Measurements from ENCODE around the gene PRKN. TPM values are rescaled to one million over a fixed set of nuclear protein-coding genes. Genes with fewer than 3 reads are reported as not detected.

The PRKN gene
- total RNA-seq, 1 donor from 2014 or later, result 7.9 TPM

- DNase-seq (ENCODE audit: low spot score), result peak; percentile 13
These were observed 990.7 kb downstream of the PRKN start for GRCh38 chr6:161736781-161737292.

- DNase-seq (ENCODE audit: low spot score), result no peak
These were observed 991.2 kb downstream of the PRKN start for GRCh38 chr6:161736326-161736725.

DNA sequence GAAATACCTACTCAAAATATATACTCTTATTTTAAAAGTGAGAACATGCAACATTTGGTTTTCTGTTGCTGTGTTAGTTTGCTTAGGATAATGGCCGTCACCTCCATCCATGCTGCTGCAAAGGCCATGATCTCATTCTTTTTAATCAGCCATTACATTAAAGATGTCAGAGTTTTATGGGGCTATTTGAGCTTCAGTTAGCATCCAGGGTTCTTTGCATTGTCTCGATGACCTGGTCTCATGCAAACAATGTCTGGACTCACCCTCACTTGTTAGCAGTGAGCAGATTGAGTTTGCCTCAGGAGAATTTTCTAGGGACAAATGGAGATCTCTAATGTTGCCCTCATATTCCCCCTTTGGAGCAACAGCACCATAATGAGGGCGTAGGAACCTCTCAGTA, 995.0 kb downstream of the PRKN start:
- no peak for DNase-seq (ENCODE audit: low spot score)

DNA sequence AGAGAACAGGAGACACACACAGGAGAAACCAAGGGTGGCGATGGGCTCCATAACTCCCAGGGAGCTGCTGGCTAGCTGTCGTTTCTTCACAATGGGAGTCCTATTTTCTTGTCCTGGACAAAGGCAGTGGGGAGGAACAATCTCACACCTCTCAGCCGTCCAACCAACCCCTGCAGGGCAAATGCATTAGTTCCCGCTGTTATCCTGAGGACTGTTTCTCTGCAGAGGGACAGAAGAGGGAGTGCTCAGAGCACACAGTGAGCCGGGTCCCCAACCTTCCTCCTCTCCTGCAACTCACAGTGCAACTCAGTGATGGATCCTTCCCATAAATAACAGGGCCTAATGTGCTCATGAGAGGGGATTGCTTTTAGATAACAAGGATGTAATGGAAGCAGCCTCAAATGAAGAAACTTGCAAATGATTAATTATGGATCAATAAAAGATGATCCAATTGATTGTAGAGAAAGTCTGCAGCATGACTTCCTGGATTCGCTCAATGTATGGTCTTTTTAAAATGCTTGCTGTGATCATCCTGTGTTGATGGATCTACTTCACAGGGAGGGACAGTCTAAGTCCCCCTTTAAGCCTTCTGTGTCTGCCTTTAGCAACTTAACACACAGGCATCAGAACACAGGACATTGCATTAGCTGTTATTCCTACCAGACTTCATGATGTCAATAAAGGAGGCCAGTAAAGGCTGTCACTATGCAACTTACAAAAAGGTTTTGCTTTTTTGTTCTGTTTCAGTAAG, 1000.3 kb downstream of the PRKN start:
- no peak for DNase-seq (ENCODE audit: low spot score)

DNA sequence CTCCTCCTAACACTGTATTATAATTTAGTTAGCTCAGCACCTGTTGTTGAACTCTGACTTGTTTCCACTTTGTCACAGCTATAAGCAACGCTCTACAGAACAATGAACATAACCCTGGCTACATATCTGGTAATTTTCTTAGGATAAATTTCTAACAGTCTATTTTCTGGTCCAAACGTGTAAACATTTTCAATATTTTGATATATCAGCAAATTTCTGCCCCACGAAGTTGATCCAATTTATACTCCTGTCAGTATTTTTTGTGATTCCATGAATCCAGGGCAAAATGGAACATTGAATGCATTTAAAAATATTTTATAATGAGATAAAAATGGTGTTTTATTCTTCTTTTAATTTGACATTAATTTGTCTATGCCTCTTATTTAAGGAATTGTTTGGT, 1005.2 kb downstream of the PRKN start:
- no peak for DNase-seq (ENCODE audit: low spot score)

DNA sequence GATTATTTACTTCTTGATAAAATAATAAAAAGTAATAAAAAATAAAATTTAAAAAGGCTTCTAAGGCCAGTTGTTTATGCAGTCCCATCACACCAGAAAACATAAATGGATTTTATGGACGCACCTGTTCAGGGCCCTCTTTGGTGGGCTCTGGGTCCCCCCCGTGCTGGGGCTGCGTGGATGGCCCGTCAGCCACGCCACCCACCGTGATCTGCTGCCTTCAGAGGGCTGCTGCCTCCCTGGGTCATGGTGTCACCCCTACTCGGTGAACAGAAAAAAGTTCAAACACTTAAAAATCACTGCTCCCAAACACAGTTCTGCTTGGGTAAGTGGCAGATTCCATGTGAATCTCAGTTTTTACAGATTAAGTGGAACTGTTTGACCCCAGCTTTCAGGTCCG, 1006.1 kb downstream of the PRKN start:
- DNase-seq (ENCODE audit: low spot score), result no peak

DNA sequence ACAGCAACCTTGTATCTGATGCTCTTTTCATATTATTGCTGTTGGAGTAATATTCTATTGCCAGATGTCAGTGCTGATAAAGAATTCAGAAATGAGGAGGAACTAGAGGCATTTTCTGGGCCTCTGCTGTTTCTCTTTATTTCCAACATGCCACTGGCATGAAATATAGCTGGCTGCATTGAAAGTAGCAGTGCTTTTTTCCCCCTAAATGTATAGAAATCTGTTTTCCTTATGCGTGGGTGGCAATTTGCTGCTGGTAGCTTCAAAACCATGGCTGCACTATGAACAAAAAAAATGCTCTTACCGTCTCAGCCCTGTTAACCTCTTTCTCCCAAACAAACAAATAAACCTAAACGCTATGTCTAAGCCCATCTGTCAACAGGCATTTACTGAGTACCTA, 1011.4 kb downstream of the PRKN start:
- no peak for DNase-seq (ENCODE audit: low spot score)

DNA sequence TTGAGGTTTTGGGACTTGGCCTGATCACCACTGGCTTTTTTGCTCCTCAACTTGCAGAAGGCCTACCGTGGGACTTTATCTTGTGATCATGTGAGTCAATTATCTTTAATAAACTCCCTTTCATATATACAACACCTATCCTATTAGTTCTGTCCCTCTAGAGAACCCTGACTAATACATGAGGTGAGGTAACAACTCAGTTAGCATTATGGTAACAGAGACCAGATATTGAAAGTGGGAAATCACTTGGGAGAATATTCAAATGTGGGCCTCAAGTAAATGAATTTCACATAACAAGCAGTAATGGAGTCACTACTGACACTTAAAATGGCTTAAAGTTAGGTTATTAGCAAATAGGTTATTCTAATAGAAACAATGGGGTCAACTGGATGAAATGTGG, 1015.6 kb downstream of the PRKN start:
- no peak for DNase-seq (ENCODE audit: low spot score)

DNA sequence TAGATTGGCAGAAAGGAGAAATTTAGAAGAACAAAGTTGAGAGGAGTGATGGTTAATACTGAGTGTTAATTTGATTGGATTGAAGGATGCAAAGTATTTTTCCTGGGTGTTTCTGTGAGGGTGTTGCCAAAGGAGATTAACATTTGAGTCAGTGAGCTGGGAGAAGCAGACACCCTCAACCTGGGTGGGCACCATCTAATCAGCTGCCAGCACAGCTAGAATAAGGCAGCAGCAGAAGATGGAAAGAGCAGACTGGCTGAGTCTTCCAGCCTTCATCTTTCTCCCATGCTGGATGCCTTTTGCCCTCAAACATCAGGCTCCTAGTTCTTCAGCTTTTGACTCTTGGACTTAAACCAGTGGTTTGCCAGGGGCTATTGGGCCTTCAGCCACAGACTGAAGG, 1016.1 kb downstream of the PRKN start:
- no peak for DNase-seq (ENCODE audit: low spot score)

GRCh38 chr6:161710698-161711097, 1016.9 kb downstream of the PRKN start:
- no peak for DNase-seq (ENCODE audit: low spot score)

DNA sequence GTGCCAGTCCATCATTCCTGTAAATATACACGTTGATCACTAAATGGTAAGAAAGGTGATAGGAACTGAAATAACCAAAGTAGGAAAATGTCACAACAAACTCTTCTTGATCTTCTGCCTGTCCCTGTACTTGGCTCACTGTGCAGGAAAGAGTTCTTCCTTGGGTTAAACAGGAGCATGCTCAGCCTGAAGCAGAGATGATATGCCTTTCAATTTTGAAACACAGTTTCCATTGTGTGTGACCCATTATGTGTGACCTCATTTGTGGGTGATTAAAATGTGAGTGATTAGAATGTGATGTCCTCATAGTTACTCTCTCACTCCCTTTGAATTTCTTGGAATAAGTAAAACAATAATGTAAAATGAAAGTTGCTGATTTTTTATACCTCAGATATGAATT, 1026.5 kb downstream of the PRKN start:
- no peak for DNase-seq (ENCODE audit: low spot score)

DNA sequence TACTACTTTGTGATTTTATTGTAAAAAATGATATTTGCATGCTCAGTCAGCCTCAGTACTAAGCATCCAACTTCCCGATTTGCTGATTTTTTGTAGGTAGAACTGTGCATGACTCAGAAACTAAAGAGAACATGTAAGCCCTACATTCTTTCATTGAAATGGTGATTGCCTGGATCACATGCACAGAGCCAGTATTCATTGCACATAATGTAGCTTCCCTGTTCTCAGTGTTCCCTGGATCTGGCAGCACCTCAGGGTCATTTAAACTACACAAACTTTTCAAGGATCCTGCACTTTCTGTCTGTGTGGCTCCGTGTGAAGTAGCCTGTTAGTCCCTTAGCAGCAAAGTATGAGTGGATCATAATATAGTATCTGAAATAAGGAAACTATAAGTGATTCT, 1030.8 kb downstream of the PRKN start:
- DNase-seq (ENCODE audit: low spot score), result peak; percentile 26

DNA sequence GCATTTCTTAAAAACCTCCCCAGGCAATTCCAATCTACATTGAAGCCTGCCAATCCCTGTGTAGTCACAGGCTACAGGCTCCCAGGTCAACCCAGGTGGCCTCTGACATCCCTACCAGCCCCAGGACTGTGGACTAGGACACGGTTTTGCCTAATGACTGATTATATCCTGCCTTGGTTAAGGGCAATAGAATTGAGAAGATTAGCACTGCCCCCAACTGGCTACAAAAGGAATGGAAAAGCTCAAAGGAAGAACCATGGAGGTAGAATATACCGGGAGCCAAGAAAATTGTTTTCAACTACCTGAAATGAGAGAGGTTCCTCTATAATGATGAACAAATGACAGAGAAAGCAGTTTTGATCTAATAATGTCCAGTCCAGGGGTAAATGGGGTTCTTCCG, 1032.6 kb downstream of the PRKN start:
- DNase-seq (ENCODE audit: low spot score), result no peak

DNA sequence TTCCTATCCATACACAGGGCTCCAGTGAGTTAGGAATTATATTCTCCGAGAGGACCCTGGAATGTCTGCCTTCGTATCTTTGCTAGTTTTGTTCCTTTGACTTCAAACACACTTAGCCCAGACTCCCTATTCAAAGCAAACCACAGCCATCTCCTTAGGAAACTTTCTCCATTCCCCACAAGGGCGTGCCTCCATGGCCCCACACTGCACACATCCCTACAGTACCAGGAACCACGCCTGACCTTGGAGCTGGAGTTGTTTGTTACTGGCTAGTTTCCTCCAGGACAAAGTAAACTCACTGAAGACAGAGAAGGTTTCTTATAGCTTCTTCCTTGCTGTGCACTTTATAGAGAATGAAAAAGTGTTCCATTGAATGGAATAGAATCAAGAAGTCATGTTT, 1040.9 kb downstream of the PRKN start:
- DNase-seq (ENCODE audit: low spot score), result no peak

DNA sequence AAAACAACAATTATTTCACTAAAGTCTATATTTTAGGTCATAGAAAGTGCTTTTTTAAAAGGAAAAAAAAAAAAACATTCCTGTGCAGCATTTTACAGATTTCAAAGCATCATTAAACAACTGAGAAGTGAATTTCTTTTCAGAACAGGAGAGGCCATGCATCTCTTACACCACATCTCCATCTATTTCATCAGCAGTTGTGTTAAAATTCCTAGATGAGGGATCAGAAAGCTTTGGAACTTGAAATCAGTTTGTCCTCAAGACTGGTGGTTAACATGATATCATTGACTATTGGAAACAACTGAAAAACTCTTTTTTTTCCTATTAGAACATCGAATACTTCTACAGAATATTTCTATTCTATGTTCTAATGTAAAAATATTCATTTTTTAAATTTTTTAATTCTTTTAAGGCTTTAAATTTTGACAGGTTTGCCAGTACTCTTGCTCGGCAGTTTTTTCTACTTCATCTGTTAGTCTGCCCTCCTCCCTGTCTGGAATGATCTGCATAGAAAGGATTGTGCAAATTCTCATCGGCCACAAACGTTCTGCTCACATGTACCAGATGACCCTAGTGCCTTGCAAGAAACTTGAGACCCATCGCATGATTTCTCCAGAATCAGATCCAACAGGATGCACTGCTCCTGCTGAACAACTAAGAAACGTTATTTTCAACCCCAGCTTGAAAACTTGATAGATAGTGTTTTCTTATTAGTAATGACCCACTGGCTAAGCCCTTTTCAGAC, 1042.7 kb downstream of the PRKN start:
- no peak for DNase-seq (ENCODE audit: low spot score)

GRCh38 chr6:161683400-161683799, 1044.2 kb downstream of the PRKN start:
- DNase-seq (ENCODE audit: low spot score), result no peak

DNA sequence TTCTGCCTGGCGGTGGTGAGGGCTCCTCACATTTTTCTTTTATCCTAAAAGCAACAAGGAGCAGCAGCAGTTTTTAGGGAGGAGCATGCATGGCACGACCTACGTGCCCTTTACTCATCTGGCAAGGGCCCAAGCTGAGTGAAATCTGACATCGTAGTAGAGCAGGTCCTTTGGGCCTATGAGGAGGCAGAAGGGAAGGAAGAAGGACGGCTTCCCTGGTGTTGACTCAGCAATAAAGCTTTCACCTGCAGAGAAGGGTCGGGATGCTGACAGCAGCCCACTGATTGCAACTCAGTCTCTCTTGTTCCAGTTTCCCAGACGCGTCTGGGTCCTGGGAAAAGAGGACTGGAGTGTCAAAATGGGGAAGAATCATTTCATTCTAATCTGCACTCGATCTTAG, 1044.6 kb downstream of the PRKN start:
- DNase-seq (ENCODE audit: low spot score), result no peak

DNA sequence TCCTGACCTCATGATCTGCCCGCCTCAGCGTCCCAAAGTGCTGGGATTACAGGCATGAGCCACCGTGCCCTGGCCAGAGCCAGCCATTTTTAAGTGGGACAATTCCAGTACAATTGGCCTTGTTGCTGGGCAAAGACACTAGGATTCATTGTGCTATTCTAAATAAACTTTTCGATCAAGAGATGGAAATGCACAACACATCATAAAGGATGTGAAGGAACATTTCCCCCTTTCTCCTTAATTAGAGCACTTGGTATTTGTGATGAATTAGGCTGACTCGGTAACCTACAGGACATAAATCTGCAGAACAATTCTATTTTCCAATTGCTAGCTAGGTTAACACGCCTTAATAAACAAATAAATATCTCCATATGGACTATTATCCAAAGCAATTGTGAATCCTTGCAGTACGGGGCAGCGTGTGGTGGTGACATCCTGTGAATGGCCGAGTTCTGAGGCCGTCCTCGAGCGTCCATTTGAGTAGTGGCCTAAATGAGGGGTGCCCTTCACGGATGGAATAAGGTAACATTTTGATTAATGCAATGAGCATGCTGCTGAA, 1047.5 kb downstream of the PRKN start:
- no peak for DNase-seq (ENCODE audit: low spot score)

GRCh38 chr6:161677188-161677587, 1050.4 kb downstream of the PRKN start:
- no peak for DNase-seq (ENCODE audit: low spot score)

- DNase-seq (ENCODE audit: low spot score), result no peak
These were observed 1051.0 kb downstream of the PRKN start for GRCh38 chr6:161676586-161676985.

DNA sequence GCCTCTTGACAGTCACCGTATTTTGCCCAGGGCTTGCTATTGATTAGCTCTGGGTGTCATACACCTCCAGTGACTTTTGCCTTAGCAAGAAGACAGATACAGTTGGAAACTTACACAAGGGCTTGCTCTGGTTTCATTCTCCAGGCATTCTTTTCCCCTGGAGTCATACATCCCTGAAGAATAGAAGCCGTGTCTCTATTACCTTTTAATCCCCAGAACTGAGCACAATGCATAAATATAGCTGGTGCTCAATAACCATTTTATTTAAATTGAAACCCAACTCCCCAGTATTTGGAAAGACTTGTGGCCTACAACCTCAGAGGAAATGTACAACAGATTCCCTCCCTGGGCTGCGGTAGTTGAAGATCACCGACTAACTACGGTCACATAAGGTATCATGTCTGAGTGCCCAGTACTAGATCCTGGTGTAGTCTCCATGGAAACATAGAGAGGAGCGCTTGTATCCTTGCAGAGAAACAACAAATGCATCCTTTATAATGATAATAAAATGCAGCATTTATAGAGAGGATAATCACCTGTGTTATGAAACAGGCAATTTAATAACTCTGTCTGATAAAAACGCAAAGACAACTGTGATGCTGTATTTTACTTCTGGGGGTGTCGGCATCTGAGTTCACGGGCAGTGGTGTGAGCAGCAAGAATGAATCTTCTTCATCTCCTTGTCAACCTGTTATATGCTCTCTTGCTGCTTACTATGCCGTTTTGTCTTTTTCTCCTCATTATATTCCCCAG, 1052.5 kb downstream of the PRKN start:
- no peak for DNase-seq (ENCODE audit: low spot score)

- no peak for DNase-seq (ENCODE audit: low spot score)
These were observed 1054.5 kb downstream of the PRKN start for GRCh38 chr6:161673026-161673425.
